Fibroblast of skin of back (primary cell): ENCODE measurements around the gene ITGA8.
"Not testable (repeated sequence)": the region's sequence is repeated elsewhere in the genome, so short reads cannot be mapped to it uniquely, and the experiment has no call there.

Experiments
- DNase-seq: peaks from one replicate; pipeline ENCODE4 v3.0.0-alpha.2; 2013

The ITGA8 gene

GRCh38 chr10:15605740-15606369 lies 113.9 kb downstream of the ITGA8 start:
- DNase-seq: no peak

GRCh38 chr10:15603446-15604011 lies 116.2 kb downstream of the ITGA8 start:
- DNase-seq: no peak

- no peak for DNase-seq
These were observed 117.9 kb downstream of the ITGA8 start for GRCh38 chr10:15601819-15602218.

GRCh38 chr10:15595260-15595659 lies 124.5 kb downstream of the ITGA8 start:
- DNase-seq: no peak

GRCh38 chr10:15591937-15592336 lies 127.8 kb downstream of the ITGA8 start:
- no peak for DNase-seq

GRCh38 chr10:15591431-15591830 lies 128.3 kb downstream of the ITGA8 start:
- DNase-seq: no peak

GRCh38 chr10:15588635-15589508 lies 130.8 kb downstream of the ITGA8 start:
- peak; percentile 75 for DNase-seq

- DNase-seq: no peak
These were observed 131.6 kb downstream of the ITGA8 start for GRCh38 chr10:15588151-15588550.

- DNase-seq: no peak
These were observed 132.5 kb downstream of the ITGA8 start for GRCh38 chr10:15587271-15587670.

- peak; percentile 67 for DNase-seq
These were observed 134.4 kb downstream of the ITGA8 start for GRCh38 chr10:15585303-15585715.

- DNase-seq: not testable (repeated sequence)
These were observed 136.8 kb downstream of the ITGA8 start for GRCh38 chr10:15582972-15583371.

- DNase-seq: peak; percentile 77
These were observed 140.1 kb downstream of the ITGA8 start for GRCh38 chr10:15579605-15580004.

- peak; percentile 12 for DNase-seq
These were observed 147.1 kb downstream of the ITGA8 start for GRCh38 chr10:15572531-15573045.

GRCh38 chr10:15571575-15571974 lies 148.1 kb downstream of the ITGA8 start:
- DNase-seq: peak; percentile 77

GRCh38 chr10:15570738-15571339 lies 148.9 kb downstream of the ITGA8 start:
- no peak for DNase-seq

- DNase-seq: no peak
These were observed 151.8 kb downstream of the ITGA8 start for GRCh38 chr10:15567952-15568351.

- DNase-seq: peak; percentile 38
These were observed 156.5 kb downstream of the ITGA8 start for GRCh38 chr10:15563246-15563645.

GRCh38 chr10:15562578-15562977 lies 157.1 kb downstream of the ITGA8 start:
- no peak for DNase-seq

GRCh38 chr10:15562116-15562515 lies 157.6 kb downstream of the ITGA8 start:
- no peak for DNase-seq

- DNase-seq: peak; percentile 98
These were observed 161.6 kb downstream of the ITGA8 start for GRCh38 chr10:15558136-15558535.

GRCh38 chr10:15557168-15557567 lies 162.6 kb downstream of the ITGA8 start:
- not testable (repeated sequence) for DNase-seq

GRCh38 chr10:15550950-15551349 lies 168.8 kb downstream of the ITGA8 start:
- DNase-seq: no peak

- DNase-seq: no peak
These were observed 171.4 kb downstream of the ITGA8 start for GRCh38 chr10:15548331-15548730.
